T-cell (primary cell): ENCODE results near the gene ZNF438. TPM values are rescaled to one million over a fixed set of nuclear protein-coding genes. Genes with fewer than 3 reads are reported as not detected.

Experiments used
- ATAC-seq, 4 experiments: fragments of 200-7000 bp in 3 of 4; fragments of 150-1000 bp in 1 of 4; cut with Tn5 transposase; replicated peaks in 1 of 4; 1 replicate in 3 of 4; 2 replicates in 1 of 4; pipeline ENCODE4 v1.10.0; 2021; ENCODE audit warnings: moderate library complexity in 3 of 4, mild to moderate bottlenecking in 2 of 4, moderate number of reproducible peaks in 1 of 4
- CTCF ChIA-PET, 2 donors: fragments of 300-600 bp; sonication (Branson Sonifier 250); formaldehyde crosslinking; loops; one replicate each; lab custom pipeline; 2022; ENCODE audit warnings: antibody characterized with exemption in 2 of 2; lab: Charles Lee
- POLR2A ChIA-PET, 2 donors: fragments of 300-600 bp; sonication (Branson Sonifier 250); formaldehyde crosslinking; loops; one replicate each; lab custom pipeline; 2022; ENCODE audit warnings: antibody characterized with exemption in 2 of 2; lab: Charles Lee
- DNase-seq, 35 experiments: peaks; one replicate each; pipeline versions ENCODE4 v3.0.0 to v3.0.0-alpha.2; 2013 to 2023
- H3K27ac ChIP-seq: one replicate; pipeline ENCODE4 v1.5.1; 2013; ENCODE audit warnings: low read length
- H3K27me3 ChIP-seq, 2 experiments: replicated peaks in 1 of 2; 1 replicate in 1 of 2; 2 replicates in 1 of 2; pipeline versions ENCODE4 v1.6.1 to v1.7.0; 2013; ENCODE audit warnings: low read length in 1 of 2, mixed read lengths in 1 of 2; ENCODE audit not compliant: control insufficient read depth in 2 of 2, insufficient read depth in 2 of 2; ENCODE audit errors: extremely low read depth in 1 of 2
- H3K36me3 ChIP-seq, 2 donors: 1 replicate in 1 of 2; 2 replicates in 1 of 2; pipeline versions ENCODE4 v1.6.1 to v1.7.0; 2013; ENCODE audit warnings: low read length in 1 of 2; ENCODE audit not compliant: control insufficient read depth in 2 of 2, insufficient read depth in 1 of 2; ENCODE audit errors: extremely low read depth in 1 of 2
- H3K4me1 ChIP-seq, 2 experiments: 1 replicate in 1 of 2; 2 replicates in 1 of 2; pipeline versions ENCODE4 v1.6.1 to v1.7.0; 2013; ENCODE audit warnings: low read length in 2 of 2, mixed read lengths in 1 of 2; ENCODE audit not compliant: insufficient read depth in 2 of 2, control insufficient read depth in 1 of 2; ENCODE audit errors: extremely low read depth in 1 of 2
- H3K4me3 ChIP-seq, 2 donors: 1 replicate in 1 of 2; 2 replicates in 1 of 2; pipeline versions ENCODE4 v1.5.1 to v1.7.0; 2013; ENCODE audit warnings: mild to moderate bottlenecking in 2 of 2, low read length in 1 of 2, moderate library complexity in 1 of 2; ENCODE audit not compliant: control insufficient read depth in 1 of 2; ENCODE audit errors: extremely low read depth in 1 of 2
- H3K9me3 ChIP-seq: 2 replicates; pipeline ENCODE4 v1.7.0; 2013
- H3K27ac Mint-ChIP-seq, 2 donors: one replicate each; pipeline ENCODE4 v1.8.0; 2020 to 2021; ENCODE audit warnings: mild to moderate bottlenecking in 2 of 2, mixed read lengths in 2 of 2
- H3K27me3 Mint-ChIP-seq, 2 donors: one replicate each; pipeline ENCODE4 v1.8.0; 2021 to 2022; ENCODE audit warnings: mixed read lengths in 2 of 2
- H3K36me3 Mint-ChIP-seq: one replicate; pipeline ENCODE4 v1.8.0; 2021; ENCODE audit warnings: mixed read lengths
- H3K4me1 Mint-ChIP-seq, 3 donors: one replicate each; pipeline ENCODE4 v1.8.0; 2020 to 2022; ENCODE audit warnings: mixed read lengths in 3 of 3, mild to moderate bottlenecking in 1 of 3
- H3K4me3 Mint-ChIP-seq, 3 donors: one replicate each; pipeline ENCODE4 v1.8.0; 2020 to 2022; ENCODE audit warnings: mild to moderate bottlenecking in 3 of 3, mixed read lengths in 3 of 3, moderate library complexity in 3 of 3
- H3K9me3 Mint-ChIP-seq, 3 donors: one replicate each; pipeline ENCODE4 v1.8.0; 2020 to 2022; ENCODE audit warnings: mixed read lengths in 3 of 3
- WGBS: methylation state at CpG from one replicate; pipeline ENCODE4 v1.1.5; 2013; ENCODE audit warnings: missing lambda C conversion rate; ENCODE audit not compliant: insufficient coverage; 5-methylcytosine and 5-hydroxymethylcytosine counted together
- total RNA-seq, 35 experiments: library from RNA in 6 of 35; stranded (reverse) in 6 of 35; fragments of 120-200 nt in 1 of 35; gene quantifications; one replicate each; pipeline versions ENCODE4 v1.2.1 to v1.2.4 and lab custom pipeline; 2013 to 2026

ZNF438 gene
- total RNA-seq, 5 donors from 2014 or later (not counting 1 experiment from before 2014, with no cell fraction given), result 2.7 to 3.6 (median 3.4) TPM

GRCh38 chr10:30878920-30879319 is 152.7 kb downstream of the ZNF438 start:
- Histone ChIP-seq H3K27me3 (no peaks in the 10 kb centered on the region), H3K4me3 (no peak overlapping the region), H3K9me3 (no peaks in the 10 kb centered on the region), H3K36me3 (no peaks in the 10 kb centered on the region), H3K27ac (no peak overlapping the region), H3K4me1 (no peaks in the 10 kb centered on the region)
- WGBS, result 100% methylated on average over 2 of the region's 5 CpGs
- DNase-seq (no peak), ATAC-seq (no peak)
- H3K27me3 Mint-ChIP-seq, result no peaks in the 10 kb centered on the region
- ChIA-PET POLR2A (no interaction called here), CTCF (no interaction called here)
- H3K4me1 Mint-ChIP-seq, result no peaks in the 10 kb centered on the region
- H3K36me3 Mint-ChIP-seq, result peaks cover 13% of the 10 kb centered on the region
- no peak overlapping the region for H3K27ac Mint-ChIP-seq
- no peaks in the 10 kb centered on the region for H3K9me3 Mint-ChIP-seq
- no peak overlapping the region for H3K4me3 Mint-ChIP-seq

- Histone ChIP-seq H3K27ac (no peak overlapping the region), H3K4me1 (no peaks in the 10 kb centered on the region), H3K27me3 (no peaks in the 10 kb centered on the region), H3K36me3 (no peaks in the 10 kb centered on the region), H3K4me3 (no peak overlapping the region), H3K9me3 (no peaks in the 10 kb centered on the region)
- ATAC-seq (no peak), DNase-seq (no peak)
- Mint-ChIP-seq H3K27ac (no peak overlapping the region), H3K36me3 (peaks cover 16% of the 10 kb centered on the region), H3K4me1 (no peaks in the 10 kb centered on the region), H3K27me3 (no peaks in the 10 kb centered on the region), H3K4me3 (no peak overlapping the region), H3K9me3 (no peaks in the 10 kb centered on the region)
- ChIA-PET POLR2A (no interaction called here), CTCF (interaction anchor here in 1 of 2 donors (0.6 kb wide), 1 partner anchor 378 kb away, joined by 3 read pairs; no protein-coding TSS in a partner anchor)
Measured at GRCh38 chr10:30877111-30877510, 154.6 kb downstream of the ZNF438 start.

- H3K27ac ChIP-seq, result no peak overlapping the region
- H3K4me1 ChIP-seq, result no peaks in the 10 kb centered on the region
- ATAC-seq, result no peak
- POLR2A ChIA-PET, result no interaction called here
- no peaks in the 10 kb centered on the region for H3K27me3 Mint-ChIP-seq
- H3K4me3 ChIP-seq, result no peak overlapping the region
- no peaks in the 10 kb centered on the region for H3K36me3 ChIP-seq
- H3K36me3 Mint-ChIP-seq, result peaks cover 23% of the 10 kb centered on the region
- WGBS, result no CpG with 5 or more reads among the region's 1 CpG
- CTCF ChIA-PET, result no interaction called here
- H3K27ac Mint-ChIP-seq, result no peak overlapping the region
- no peaks in the 10 kb centered on the region for H3K9me3 Mint-ChIP-seq
- no peaks in the 10 kb centered on the region for H3K4me1 Mint-ChIP-seq
- H3K27me3 ChIP-seq, result no peaks in the 10 kb centered on the region
- DNase-seq, result no peak
- no peak overlapping the region for H3K4me3 Mint-ChIP-seq
- H3K9me3 ChIP-seq, result no peaks in the 10 kb centered on the region
Measured at GRCh38 chr10:30873411-30873810, 158.3 kb downstream of the ZNF438 start.

GRCh38 chr10:30870896-30871295 is 160.8 kb downstream of the ZNF438 start:
- no peak for DNase-seq
- Histone ChIP-seq H3K9me3 (no peaks in the 10 kb centered on the region), H3K4me1 (no peaks in the 10 kb centered on the region), H3K27ac (no peak overlapping the region), H3K27me3 (no peaks in the 10 kb centered on the region), H3K4me3 (no peak overlapping the region), H3K36me3 (no peaks in the 10 kb centered on the region)
- Mint-ChIP-seq H3K4me3 (no peak overlapping the region), H3K36me3 (peaks cover 20% of the 10 kb centered on the region), H3K27ac (no peak overlapping the region), H3K9me3 (no peaks in the 10 kb centered on the region), H3K4me1 (no peaks in the 10 kb centered on the region), H3K27me3 (no peaks in the 10 kb centered on the region)
- ChIA-PET CTCF (interaction anchor here in 1 of 2 donors (1.1 kb wide), 1 partner anchor 1381 kb away, joined by 3 read pairs; no protein-coding TSS in a partner anchor), POLR2A (interaction anchor here in 1 of 2 donors (0.6 kb wide), 1 partner anchor 20 kb away, joined by 3 read pairs; no protein-coding TSS in a partner anchor)
- ATAC-seq, result no peak
- WGBS, result no CpG with 5 or more reads among the region's 2 CpGs

GRCh38 chr10:30869566-30869965 is 162.1 kb downstream of the ZNF438 start:
- Histone ChIP-seq H3K4me3 (no peak overlapping the region), H3K4me1 (no peaks in the 10 kb centered on the region), H3K36me3 (no peaks in the 10 kb centered on the region), H3K9me3 (no peaks in the 10 kb centered on the region), H3K27me3 (no peaks in the 10 kb centered on the region), H3K27ac (no peak overlapping the region)
- Mint-ChIP-seq H3K36me3 (peaks cover 14% of the 10 kb centered on the region), H3K27ac (no peak overlapping the region), H3K4me3 (no peak overlapping the region), H3K4me1 (no peaks in the 10 kb centered on the region), H3K27me3 (no peaks in the 10 kb centered on the region), H3K9me3 (no peaks in the 10 kb centered on the region)
- no peak for DNase-seq
- ChIA-PET POLR2A (no interaction called here), CTCF (no interaction called here)
- no peak for ATAC-seq

GRCh38 chr10:30868611-30869010 is 163.1 kb downstream of the ZNF438 start:
- ChIA-PET CTCF (interaction anchor here in 1 of 2 donors (0.7 kb wide), 2 partner anchors 25 to 96 kb away, joined by 4 read pairs; no protein-coding TSS in a partner anchor), POLR2A (no interaction called here)

GRCh38 chr10:30866896-30867295 is 164.8 kb downstream of the ZNF438 start:
- no CpG with 5 or more reads among the region's 2 CpGs for WGBS
- Mint-ChIP-seq H3K4me3 (no peak overlapping the region), H3K36me3 (peaks cover 14% of the 10 kb centered on the region), H3K9me3 (no peaks in the 10 kb centered on the region), H3K27me3 (no peaks in the 10 kb centered on the region), H3K4me1 (no peaks in the 10 kb centered on the region), H3K27ac (no peak overlapping the region)
- ATAC-seq (no peak), DNase-seq (no peak)
- no peak overlapping the region for H3K4me3 ChIP-seq
- no peaks in the 10 kb centered on the region for H3K27me3 ChIP-seq
- H3K9me3 ChIP-seq, result no peaks in the 10 kb centered on the region
- no peaks in the 10 kb centered on the region for H3K36me3 ChIP-seq
- no peaks in the 10 kb centered on the region for H3K4me1 ChIP-seq
- ChIA-PET CTCF (no interaction called here), POLR2A (no interaction called here)
- H3K27ac ChIP-seq, result no peak overlapping the region

More at GRCh38 chr10:30868611-30869010, 163.1 kb downstream of the ZNF438 start:
- Mint-ChIP-seq H3K4me1 (no peaks in the 10 kb centered on the region), H3K27ac (no peak overlapping the region), H3K9me3 (no peaks in the 10 kb centered on the region), H3K27me3 (no peaks in the 10 kb centered on the region), H3K4me3 (no peak overlapping the region), H3K36me3 (peaks cover 17% of the 10 kb centered on the region)
- H3K4me3 ChIP-seq, result no peak overlapping the region
- H3K9me3 ChIP-seq, result no peaks in the 10 kb centered on the region
- H3K36me3 ChIP-seq, result no peaks in the 10 kb centered on the region
- H3K4me1 ChIP-seq, result no peaks in the 10 kb centered on the region
- no peaks in the 10 kb centered on the region for H3K27me3 ChIP-seq
- no peak for ATAC-seq
- no peak for DNase-seq
- WGBS, result no CpG with 5 or more reads among the region's 1 CpG
- H3K27ac ChIP-seq, result no peak overlapping the region
